WTC11 (cell line): ENCODE data around the gene RFTN1. TPM values are rescaled to one million over a fixed set of nuclear protein-coding genes. Genes with fewer than 3 reads are reported as not detected.

Source experiments
- ATAC-seq: fragments of 200-7000 bp; cut with Tn5 transposase; 2 replicates; pipeline ENCODE4 v1.10.0; 2021; ENCODE audit warnings: mild to moderate bottlenecking, moderate library complexity
- CTCF ChIA-PET: fragments of 300-600 bp; sonication (Branson Sonifier 250); formaldehyde crosslinking; loops from one replicate; lab custom pipeline; 2021; ENCODE audit warnings: antibody characterized with exemption; lab: Charles Lee
- POLR2A ChIA-PET: fragments of 350-600 bp; sonication (Branson Sonifier 250); formaldehyde crosslinking; loops from one replicate; lab custom pipeline; 2021; ENCODE audit warnings: antibody characterized with exemption; lab: Charles Lee
- DNase-seq: peaks from one replicate; pipeline ENCODE4 v3.0.0; 2021; ENCODE audit warnings: low spot score
- H3K27ac Mint-ChIP-seq: 2 replicates; pipeline ENCODE4 v1.8.0; 2021; ENCODE audit warnings: mixed read lengths
- H3K27me3 Mint-ChIP-seq: 2 replicates; pipeline ENCODE4 v1.8.0; 2021; ENCODE audit warnings: low read depth, mild to moderate bottlenecking, moderate library complexity, mixed read lengths
- H3K36me3 Mint-ChIP-seq: 2 replicates; pipeline ENCODE4 v1.8.0; 2021; ENCODE audit warnings: mixed read lengths
- H3K4me1 Mint-ChIP-seq: 2 replicates; pipeline ENCODE4 v1.8.0; 2022; ENCODE audit warnings: mixed read lengths
- H3K4me3 Mint-ChIP-seq: 2 replicates; pipeline ENCODE4 v1.8.0; 2021; ENCODE audit warnings: mild to moderate bottlenecking, moderate library complexity, mixed read lengths
- H3K9me3 Mint-ChIP-seq: 2 replicates; pipeline ENCODE4 v1.8.0; 2021; ENCODE audit warnings: mixed read lengths
- AFF4 ChIP-seq: sonication (generic); formaldehyde crosslinking; IDR thresholded peaks from 2 replicates; pipeline ENCODE4 v1.8.1; 2023; ENCODE audit warnings: mild to moderate bottlenecking, missing genetic modification reagents, borderline replicate concordance
- ATF1 ChIP-seq: sonication (generic); formaldehyde crosslinking; IDR thresholded peaks from 2 replicates; pipeline ENCODE4 v1.8.1; 2023; ENCODE audit warnings: mild to moderate bottlenecking, moderate library complexity, missing genetic modification reagents
- ATF2 ChIP-seq: sonication (generic); formaldehyde crosslinking; IDR thresholded peaks from 2 replicates; pipeline ENCODE4 v1.8.1; 2022; ENCODE audit warnings: low read depth, missing genetic modification reagents, borderline replicate concordance
- CREB1 ChIP-seq: sonication (generic); formaldehyde crosslinking; IDR thresholded peaks from 2 replicates; pipeline ENCODE4 v1.8.0; 2023; ENCODE audit warnings: mild to moderate bottlenecking, missing genetic modification reagents
- CTCF ChIP-seq: fragments of 200-600 bp; IDR thresholded peaks from 2 replicates; pipeline ENCODE4 v1.8.0; 2022; ENCODE audit warnings: antibody characterized with exemption
- GABPB1 ChIP-seq: sonication (generic); formaldehyde crosslinking; IDR thresholded peaks from 2 replicates; pipeline ENCODE4 v1.8.1; 2023; ENCODE audit warnings: mild to moderate bottlenecking, missing genetic modification reagents
- JAZF1 ChIP-seq: fragments of 250-450 bp; sonication (Bioruptor Pico); IDR thresholded peaks from 2 replicates; pipeline ENCODE4 v1.9.0; 2021; ENCODE audit warnings: moderate library complexity, mild to moderate bottlenecking, inconsistent platforms
- JUN ChIP-seq: sonication (generic); formaldehyde crosslinking; IDR thresholded peaks from 2 replicates; pipeline ENCODE4 v1.8.0; 2023; ENCODE audit warnings: mild to moderate bottlenecking, missing genetic modification reagents
- MYBL2 ChIP-seq: sonication (generic); formaldehyde crosslinking; IDR thresholded peaks from 2 replicates; pipeline ENCODE4 v1.8.1; 2023; ENCODE audit warnings: mild to moderate bottlenecking, moderate library complexity, missing genetic modification reagents
- NFATC4 ChIP-seq: fragments of 250-450 bp; sonication (Bioruptor Pico); IDR thresholded peaks from 2 replicates; pipeline ENCODE4 v1.9.0; 2021; ENCODE audit warnings: mild to moderate bottlenecking
- NFYB ChIP-seq: sonication (generic); formaldehyde crosslinking; conservative IDR thresholded peaks from 2 replicates; pipeline ENCODE4 v1.8.0; 2022; ENCODE audit warnings: low read depth, missing genetic modification reagents
- NR2C2 ChIP-seq: sonication (generic); formaldehyde crosslinking; IDR thresholded peaks from 2 replicates; pipeline ENCODE4 v1.8.0; 2022; ENCODE audit warnings: mild to moderate bottlenecking, missing genetic modification reagents
- SMAD3 ChIP-seq: sonication (generic); formaldehyde crosslinking; IDR thresholded peaks from 2 replicates; pipeline ENCODE4 v1.8.0; 2022; ENCODE audit warnings: missing genetic modification reagents, mild to moderate bottlenecking, borderline replicate concordance
- STAT6 ChIP-seq: sonication (generic); formaldehyde crosslinking; conservative IDR thresholded peaks from 2 replicates; pipeline ENCODE4 v1.8.1; 2023; ENCODE audit warnings: mild to moderate bottlenecking, low read depth, missing genetic modification reagents, moderate library complexity
- TP53 ChIP-seq: sonication (generic); formaldehyde crosslinking; IDR thresholded peaks from 2 replicates; pipeline ENCODE4 v1.8.1; 2023; ENCODE audit warnings: mild to moderate bottlenecking, missing genetic modification reagents
- USF2 ChIP-seq: sonication (generic); formaldehyde crosslinking; IDR thresholded peaks from 2 replicates; pipeline ENCODE4 v1.8.1; 2023; ENCODE audit warnings: mild to moderate bottlenecking, missing genetic modification reagents, moderate library complexity
- ZNF219 ChIP-seq: sonication (generic); formaldehyde crosslinking; IDR thresholded peaks from 2 replicates; pipeline ENCODE4 v1.8.0; 2023; ENCODE audit warnings: missing genetic modification reagents, mild to moderate bottlenecking, borderline replicate concordance
- ZNF232 ChIP-seq: sonication (generic); formaldehyde crosslinking; IDR thresholded peaks from 2 replicates; pipeline ENCODE4 v1.8.0; 2022; ENCODE audit warnings: mild to moderate bottlenecking, missing genetic modification reagents
- ZNF425 ChIP-seq: fragments of 250-450 bp; sonication (Bioruptor Pico); conservative IDR thresholded peaks from 2 replicates; pipeline ENCODE4 v1.9.0; 2021; ENCODE audit warnings: mild to moderate bottlenecking
- ZNF512 ChIP-seq: sonication (generic); formaldehyde crosslinking; IDR thresholded peaks from 2 replicates; pipeline ENCODE4 v1.8.1; 2022; ENCODE audit warnings: missing genetic modification reagents, borderline replicate concordance
- total RNA-seq: library from RNA; stranded (reverse); gene quantifications from 3 replicates; pipeline ENCODE4 v1.2.3, GENCODE V29; 2021

Gene RFTN1
- total RNA-seq, 1 experiment from 2014 or later, result 3.8 TPM

- no peak for DNase-seq
- no peaks in the 10 kb centered on the region for H3K9me3 Mint-ChIP-seq
- TF ChIP-seq NFYB (CRISPR knock-in tag) (no peak), ZNF232 (no peak), ZNF219 (no peak), GABPB1 (CRISPR knock-in tag) (no peak), NFATC4 (CRISPR knock-in tag) (no peak), NR2C2 (CRISPR knock-in tag) (no peak), JUN (CRISPR knock-in tag) (no peak), TP53 (CRISPR knock-in tag) (no peak), MYBL2 (CRISPR knock-in tag) (no peak), CTCF (no peak), AFF4 (CRISPR knock-in tag) (no peak), SMAD3 (CRISPR knock-in tag) (no peak)
- peaks cover 23% of the 10 kb centered on the region for H3K36me3 Mint-ChIP-seq
- POLR2A ChIA-PET, result no interaction called here
- no peaks in the 10 kb centered on the region for H3K27me3 Mint-ChIP-seq
- H3K4me1 Mint-ChIP-seq, result no peaks in the 10 kb centered on the region
- no peak overlapping the region for H3K4me3 Mint-ChIP-seq
- no peak overlapping the region for H3K27ac Mint-ChIP-seq
- no peak for ATAC-seq
- CTCF ChIA-PET, result no interaction called here
Observed at GRCh38 chr3:16280671-16281070, 232.8 kb downstream of the RFTN1 start.

GRCh38 chr3:16279010-16279801 lies 234.3 kb downstream of the RFTN1 start:
- Mint-ChIP-seq H3K4me1 (no peaks in the 10 kb centered on the region), H3K27me3 (no peaks in the 10 kb centered on the region), H3K9me3 (no peaks in the 10 kb centered on the region), H3K4me3 (no peak overlapping the region), H3K36me3 (peaks cover 30% of the 10 kb centered on the region), H3K27ac (no peak overlapping the region)
- ATAC-seq (no peak), DNase-seq (no peak)
- POLR2A ChIA-PET, result no interaction called here
- CTCF ChIA-PET, result no interaction called here
- TF ChIP-seq USF2 (CRISPR knock-in tag) (no peak), CREB1 (CRISPR knock-in tag) (no peak), JAZF1 (CRISPR knock-in tag) (no peak), ATF1 (CRISPR knock-in tag) (no peak), ZNF512 (CRISPR knock-in tag) (no peak), MYBL2 (CRISPR knock-in tag) (no peak), STAT6 (CRISPR knock-in tag) (no peak), ATF2 (CRISPR knock-in tag) (no peak), ZNF425 (CRISPR knock-in tag) (no peak)
